Mammary epithelial cell (primary cell): ENCODE measurements around the gene NEK10.

ENCODE experiments used
- EZH2 ChIP-seq: IDR thresholded peaks from 2 replicates; pipeline ENCODE4 v1.6.1; 2012; ENCODE audit warnings: low read length, inconsistent platforms, borderline replicate concordance
- TF ChIP-seq, protein P1 (sequence below), 2 donors: IDR thresholded peaks in 1 of 2; conservative IDR thresholded peaks in 1 of 2; 2 replicates each; pipeline ENCODE4 v1.5.1; 2011 to 2012; ENCODE audit warnings: inconsistent platforms in 2 of 2, low read length in 2 of 2, mild to moderate bottlenecking in 2 of 2, control low read depth in 1 of 2, low read depth in 1 of 2; ENCODE audit not compliant: insufficient read depth in 1 of 2; ENCODE audit errors: extremely low read depth in 1 of 2

GRCh38 chr3:27324686-27325085 lies 44.5 kb downstream of the NEK10 start:
- TF ChIP-seq, protein P1, sequence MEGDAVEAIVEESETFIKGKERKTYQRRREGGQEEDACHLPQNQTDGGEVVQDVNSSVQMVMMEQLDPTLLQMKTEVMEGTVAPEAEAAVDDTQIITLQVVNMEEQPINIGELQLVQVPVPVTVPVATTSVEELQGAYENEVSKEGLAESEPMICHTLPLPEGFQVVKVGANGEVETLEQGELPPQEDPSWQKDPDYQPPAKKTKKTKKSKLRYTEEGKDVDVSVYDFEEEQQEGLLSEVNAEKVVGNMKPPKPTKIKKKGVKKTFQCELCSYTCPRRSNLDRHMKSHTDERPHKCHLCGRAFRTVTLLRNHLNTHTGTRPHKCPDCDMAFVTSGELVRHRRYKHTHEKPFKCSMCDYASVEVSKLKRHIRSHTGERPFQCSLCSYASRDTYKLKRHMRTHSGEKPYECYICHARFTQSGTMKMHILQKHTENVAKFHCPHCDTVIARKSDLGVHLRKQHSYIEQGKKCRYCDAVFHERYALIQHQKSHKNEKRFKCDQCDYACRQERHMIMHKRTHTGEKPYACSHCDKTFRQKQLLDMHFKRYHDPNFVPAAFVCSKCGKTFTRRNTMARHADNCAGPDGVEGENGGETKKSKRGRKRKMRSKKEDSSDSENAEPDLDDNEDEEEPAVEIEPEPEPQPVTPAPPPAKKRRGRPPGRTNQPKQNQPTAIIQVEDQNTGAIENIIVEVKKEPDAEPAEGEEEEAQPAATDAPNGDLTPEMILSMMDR (conservative IDR thresholded peaks at IDR 0.05 in 1 of 2, IDR thresholded peaks at IDR 0.05 in 1 of 2; ENCODE audit: extremely low read depth in 1 of 2, insufficient read depth in 1 of 2, low read depth in 1 of 2, low read length in 2 of 2) = no peak
- no peak for TF ChIP-seq EZH2
